ENCODE measurements around the gene MICALL1.

Gene MICALL1

DNA sequence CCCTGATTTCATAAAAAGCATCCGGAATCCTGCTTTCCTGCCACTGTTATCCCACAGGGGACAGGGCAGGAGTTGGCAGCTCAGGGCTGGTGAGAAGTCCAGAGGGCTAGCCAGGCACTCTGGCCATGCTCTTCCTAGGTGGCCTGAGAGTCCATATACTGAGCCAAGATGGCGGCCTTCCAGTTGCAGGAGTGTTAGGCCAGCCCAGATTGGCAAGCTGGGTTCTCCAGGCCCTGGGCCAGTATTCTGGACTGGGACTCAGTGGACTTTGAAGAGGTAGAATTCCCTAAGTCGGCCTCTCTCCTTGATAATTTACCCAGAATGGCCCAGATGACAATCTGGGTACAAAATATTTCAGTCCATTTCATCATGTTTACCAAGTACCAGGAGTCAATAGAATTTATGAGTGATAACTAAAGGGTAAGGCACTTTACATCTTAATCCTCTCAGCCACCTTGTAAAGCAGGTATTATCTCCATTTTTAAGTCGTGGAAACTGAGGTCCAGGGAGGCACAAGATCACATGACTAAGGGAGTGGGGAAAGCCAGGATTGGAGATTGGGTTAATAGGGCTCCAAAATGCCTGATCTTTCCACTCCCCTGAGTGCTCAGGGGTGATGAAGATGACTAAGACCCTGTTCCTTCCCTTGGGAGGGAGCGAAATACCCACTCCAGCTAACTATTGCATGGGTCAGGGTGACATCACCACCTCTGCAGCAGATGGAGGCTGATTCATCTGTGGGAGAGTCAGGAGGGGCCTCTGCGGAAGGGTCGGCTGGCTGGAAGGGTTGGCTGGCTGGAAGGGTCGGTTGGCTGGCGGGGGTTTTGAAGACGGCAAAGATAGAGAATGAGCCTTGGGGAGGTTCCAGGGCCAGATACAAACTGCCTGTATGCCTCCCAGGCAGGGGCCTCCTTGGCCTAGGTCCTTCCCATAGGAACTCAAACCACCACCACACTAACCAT is 1.2 kb upstream of the MICALL1 start:
- no peak for DNase-seq (ENCODE audit: low spot score)

DNA sequence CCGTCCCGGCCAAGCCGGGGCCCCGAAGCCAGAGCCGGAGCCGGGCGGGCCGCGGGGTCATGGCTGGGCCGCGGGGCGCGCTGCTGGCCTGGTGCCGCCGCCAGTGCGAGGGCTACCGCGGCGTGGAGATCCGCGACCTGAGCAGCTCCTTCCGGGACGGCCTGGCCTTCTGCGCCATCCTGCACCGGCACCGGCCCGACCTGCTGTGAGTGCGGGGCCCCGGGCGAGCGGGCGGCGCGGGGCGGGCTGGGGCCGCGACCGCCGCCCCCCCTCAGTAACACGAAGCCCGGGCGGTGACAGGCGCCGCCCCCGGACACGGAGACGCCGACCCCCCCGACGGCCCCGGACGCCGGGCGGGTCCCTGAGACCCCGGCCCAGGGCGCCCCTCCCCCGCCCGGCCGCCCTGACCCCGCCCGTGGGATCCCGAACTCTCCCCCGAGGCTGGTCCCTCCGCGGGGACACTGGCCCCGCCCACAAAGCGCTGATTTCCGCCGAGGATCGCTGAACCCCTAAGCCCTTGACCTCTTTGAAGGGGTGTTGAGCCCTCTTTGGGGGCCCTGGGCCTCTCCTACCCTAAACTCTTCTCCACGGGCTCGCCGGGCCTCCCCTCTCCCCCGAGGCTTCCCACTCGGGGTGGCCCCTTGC is 389 bp downstream of the MICALL1 start:
- DNase-seq (ENCODE audit: low spot score), result peak; percentile 70

DNA sequence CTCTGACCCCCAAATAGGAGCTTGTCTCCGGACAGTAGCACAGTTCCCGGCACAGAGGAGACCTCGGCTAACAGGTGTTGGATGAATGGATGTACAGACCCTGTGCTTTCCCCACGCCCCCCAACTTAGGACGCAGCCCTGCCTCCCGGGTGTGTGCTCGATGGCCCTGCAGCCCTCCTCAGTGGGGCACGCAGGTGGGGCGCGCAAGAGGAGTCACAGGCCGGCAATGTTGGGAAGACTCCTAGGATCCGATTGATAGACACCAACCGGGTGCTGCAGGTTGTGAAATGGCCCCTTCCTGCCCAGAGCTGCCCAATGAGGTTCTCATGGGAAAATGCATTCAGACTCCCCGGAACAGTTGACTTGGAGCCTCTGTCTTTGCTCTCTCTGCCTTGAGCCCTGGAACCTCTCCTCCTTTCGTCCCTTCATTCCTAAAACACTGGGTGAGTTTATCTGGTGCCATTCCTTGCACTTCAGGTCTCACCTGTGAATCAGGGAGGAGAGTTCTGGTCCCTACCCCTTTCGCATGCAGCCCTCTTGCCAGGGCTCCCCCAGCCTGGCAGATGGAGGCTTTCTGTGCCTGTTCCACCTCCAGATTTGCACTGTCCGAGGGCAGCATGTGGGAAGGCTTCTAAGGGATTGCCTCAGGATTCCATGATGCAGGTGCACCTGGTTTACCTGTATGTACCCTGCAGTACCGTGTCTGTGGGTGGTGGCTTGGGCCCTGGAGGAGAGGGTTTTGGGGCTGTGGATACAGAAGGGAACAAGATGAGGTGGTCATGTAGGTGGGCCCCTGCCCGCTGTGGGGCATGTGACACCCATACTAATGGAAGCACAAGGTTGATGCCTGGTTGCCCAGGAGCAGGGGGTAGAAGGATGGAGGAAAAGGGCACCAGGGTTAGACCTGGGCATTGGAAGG is 1.2 kb downstream of the MICALL1 start:
- DNase-seq (ENCODE audit: low spot score), result no peak

DNA sequence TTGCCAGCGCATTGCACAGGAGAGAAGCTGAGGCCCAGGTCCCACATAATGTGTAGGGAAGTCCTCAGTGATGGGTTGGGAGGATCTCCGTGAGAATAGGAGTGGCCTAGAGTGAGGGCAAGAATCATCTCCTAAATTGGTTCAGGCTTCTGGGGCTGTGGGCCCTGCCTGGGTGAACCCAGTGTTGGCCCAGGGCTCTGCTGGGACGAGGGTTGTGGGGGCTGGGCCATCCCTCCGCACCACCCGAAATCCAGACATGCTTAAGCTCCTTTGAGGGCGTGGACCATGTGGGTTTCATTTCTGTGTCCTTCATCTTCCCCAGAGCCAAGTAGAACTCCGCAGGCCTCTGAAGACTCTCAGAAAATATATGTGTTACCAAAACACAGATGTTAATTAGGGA is 3.7 kb downstream of the MICALL1 start:
- no peak for DNase-seq (ENCODE audit: low spot score)

DNA sequence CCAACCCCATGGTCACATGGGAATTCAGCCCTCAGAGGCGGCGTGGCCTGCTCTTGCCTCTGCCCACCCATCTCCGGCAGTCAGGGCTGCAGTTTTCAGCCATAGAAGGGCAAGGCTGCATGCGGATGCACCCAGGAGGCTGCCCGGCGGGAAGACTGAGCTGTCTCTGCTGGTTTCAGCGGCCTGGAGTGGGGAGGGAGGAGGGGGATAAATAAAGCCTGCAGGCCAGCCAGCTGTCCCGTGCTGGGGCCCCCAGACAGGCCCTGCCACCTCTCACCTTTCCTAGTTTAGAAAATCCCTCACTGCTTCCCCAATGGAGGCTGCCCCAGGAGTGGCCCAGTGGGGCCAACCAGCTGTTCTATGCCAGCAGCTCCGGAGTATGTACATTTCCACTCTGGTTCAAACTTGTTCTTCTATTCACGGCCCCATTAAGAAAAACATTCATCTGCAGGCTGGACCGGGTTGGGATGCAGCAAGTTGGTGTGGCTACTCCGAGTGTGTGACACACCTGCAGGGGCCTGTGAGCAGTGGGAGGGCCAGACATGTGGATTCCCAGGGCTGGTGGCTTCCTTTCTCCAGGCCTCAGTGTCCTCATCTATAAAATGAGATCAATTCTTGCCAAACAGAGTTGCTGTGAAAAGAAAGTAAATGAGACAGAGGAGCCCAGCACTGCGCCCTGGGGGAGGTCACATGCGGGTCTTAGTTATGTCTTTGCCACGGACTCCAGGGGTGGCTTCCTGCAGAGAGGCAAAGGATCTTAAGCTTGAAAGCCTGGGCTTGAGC is 5.0 kb downstream of the MICALL1 start:
- DNase-seq (ENCODE audit: low spot score), result no peak

DNA sequence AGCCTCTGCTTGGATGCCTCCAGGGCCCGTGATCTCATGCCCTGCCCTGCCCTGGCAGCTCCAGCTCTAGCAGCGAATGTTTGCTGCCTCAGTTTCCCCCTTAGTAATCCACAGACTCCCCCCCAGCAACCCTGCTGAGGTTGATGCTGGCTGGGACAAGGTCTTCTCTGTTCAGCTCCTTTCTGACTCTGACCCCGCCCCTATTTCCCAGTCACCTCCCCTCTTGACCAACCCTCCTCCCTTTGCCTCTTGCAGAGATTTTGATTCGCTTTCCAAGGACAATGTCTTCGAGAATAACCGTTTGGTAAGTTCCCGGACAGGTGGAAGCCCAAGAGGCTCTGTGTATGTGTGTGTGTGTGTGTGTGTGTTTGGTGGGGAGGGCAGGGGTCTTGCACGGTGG is 5.6 kb downstream of the MICALL1 start:
- no peak for DNase-seq (ENCODE audit: low spot score)

DNA sequence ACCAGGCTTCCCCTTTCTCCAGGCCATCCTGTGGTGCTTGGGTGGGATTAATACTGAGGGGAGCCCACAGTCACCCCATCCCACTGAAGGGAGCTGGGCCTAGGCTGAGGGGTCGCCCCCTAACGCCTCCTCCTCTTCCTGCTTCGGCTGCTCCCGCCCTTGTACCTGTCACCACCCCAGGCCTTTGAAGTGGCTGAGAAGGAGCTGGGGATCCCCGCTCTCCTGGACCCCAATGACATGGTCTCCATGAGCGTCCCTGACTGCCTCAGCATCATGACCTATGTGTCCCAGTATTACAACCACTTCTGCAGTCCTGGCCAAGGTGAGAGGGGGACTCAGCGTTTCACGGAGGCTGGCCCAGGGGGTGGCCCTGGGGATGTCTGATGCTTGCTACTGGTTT is 6.1 kb downstream of the MICALL1 start:
- DNase-seq (ENCODE audit: low spot score), result no peak

DNA sequence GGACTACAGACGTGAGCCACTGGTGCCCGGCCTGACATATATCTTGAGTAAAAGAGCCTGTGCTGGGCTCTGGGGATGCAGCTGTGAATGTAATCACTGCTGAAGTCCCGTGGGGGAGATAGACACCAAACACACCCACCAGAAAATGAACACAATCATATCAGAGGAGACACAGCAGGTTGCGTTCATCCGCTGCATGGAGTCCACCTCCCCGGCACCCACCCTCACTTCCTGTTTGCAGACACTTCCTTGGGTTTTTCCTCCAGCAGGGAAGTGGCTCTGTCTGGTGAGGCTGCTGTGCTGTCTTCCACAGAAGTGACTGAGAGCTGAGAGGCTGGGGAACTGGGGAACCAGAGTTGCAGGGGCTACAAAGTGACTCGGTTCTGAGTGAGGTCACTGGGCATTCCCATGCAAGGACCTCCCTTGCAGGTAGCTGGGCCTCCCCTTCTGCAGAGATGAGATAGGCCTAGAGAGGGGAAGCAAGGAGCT is 7.2 kb downstream of the MICALL1 start:
- no peak for DNase-seq (ENCODE audit: low spot score)

DNA sequence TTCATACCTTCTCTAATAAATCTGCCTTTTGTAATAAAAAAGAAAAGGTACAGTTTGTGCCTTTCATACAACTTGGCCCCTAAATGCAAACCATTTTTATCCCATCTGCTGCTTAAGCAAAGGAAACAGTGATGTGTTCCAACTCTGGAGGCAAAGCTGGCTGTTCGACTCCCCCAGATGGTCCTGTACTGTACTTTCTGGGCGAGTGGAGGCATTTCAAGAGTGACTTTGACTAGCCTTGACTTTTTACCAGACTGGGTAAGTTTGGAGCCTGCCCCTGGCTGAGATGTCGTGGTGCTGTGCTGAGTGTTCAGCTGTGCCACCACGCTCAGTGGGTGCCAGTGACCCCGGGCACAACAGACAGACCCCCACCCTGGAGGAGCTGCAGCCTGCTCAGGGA is 10.2 kb downstream of the MICALL1 start:
- no peak for DNase-seq (ENCODE audit: low spot score)

DNA sequence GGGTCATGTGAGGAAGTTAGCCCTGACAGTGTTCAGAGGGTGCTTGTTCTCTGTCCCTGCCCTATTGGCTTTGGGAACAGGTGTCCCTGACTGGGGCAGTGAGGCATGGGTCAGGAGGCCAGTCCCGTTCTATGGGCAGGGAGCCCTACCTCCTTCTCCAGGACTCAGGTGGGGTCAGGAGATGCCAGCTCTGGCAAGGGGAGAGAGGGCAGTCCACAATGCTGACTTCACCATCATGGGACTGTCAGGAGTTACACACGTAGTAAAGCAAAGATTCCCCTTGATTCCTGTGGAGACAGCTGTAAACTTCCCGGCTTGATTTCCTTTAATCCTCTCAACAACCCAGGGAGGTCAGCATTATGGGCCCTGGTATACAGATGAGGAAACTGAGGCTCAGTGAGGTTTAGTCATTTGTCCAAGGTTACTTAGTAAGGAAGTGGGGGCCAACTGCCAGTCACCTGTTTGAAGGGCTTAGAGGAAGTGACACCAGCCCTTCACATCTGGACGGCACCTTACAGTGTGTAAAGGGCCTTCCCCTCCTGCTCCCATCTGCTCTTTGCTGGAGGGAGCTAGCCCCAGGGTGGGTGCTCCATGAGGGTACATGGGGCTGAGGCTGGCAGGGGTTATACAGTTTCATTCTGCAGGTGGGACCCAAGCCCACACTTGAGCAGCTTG is 11.9 kb downstream of the MICALL1 start:
- DNase-seq (ENCODE audit: low spot score), result no peak

DNA sequence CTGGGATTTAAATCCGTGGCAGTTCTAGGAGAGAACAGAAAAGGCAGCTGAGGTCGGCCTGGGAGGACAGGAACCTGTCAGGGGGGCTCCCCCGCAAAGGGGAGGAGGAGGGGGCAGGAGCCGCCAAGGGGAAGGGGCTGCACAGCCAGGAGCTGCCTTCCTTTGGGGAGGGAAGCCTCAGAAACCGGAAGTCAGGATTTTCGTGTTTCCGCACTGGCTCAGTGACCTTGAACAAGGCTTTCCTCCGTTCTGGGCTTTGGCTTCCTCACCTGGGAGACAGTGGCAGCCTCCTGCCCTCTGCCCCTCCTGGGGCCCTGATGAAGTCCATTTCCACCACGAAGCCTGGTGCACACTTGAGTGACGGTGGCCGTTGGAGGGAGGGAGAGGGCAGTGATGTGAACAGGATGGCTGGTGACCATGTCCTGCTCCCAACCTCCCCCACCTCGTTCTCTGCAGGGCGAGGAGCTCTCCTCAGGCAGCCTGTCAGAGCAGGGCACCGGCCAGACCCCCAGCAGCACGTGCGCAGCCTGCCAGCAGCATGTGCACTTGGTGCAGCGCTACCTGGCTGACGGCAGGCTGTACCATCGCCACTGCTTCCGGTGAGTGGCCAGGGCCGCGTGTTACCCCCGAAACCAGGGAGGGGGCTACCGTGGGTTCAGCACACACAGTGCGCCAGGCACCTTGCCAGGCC is 12.6 kb downstream of the MICALL1 start:
- DNase-seq (ENCODE audit: low spot score), result no peak

DNA sequence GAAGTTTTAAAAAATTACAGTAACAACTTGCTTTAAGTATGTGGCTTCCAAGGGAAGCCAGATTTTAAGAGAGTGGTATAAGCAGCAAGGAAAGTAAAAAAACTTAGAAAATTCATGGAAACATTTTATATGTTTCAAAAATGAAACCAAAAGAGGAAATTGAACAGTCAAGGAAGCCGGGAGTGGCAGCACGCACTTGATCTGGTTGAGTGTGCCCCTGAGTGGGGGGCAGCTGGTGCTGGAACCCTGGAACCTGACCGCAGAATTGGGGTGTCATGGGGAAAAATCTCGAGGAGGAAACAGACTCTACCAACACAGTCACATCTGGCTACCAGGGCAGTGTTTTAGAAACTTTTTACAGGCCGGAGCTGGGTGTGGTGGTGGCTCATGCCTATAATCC is 14.0 kb downstream of the MICALL1 start:
- DNase-seq (ENCODE audit: low spot score), result no peak

DNA sequence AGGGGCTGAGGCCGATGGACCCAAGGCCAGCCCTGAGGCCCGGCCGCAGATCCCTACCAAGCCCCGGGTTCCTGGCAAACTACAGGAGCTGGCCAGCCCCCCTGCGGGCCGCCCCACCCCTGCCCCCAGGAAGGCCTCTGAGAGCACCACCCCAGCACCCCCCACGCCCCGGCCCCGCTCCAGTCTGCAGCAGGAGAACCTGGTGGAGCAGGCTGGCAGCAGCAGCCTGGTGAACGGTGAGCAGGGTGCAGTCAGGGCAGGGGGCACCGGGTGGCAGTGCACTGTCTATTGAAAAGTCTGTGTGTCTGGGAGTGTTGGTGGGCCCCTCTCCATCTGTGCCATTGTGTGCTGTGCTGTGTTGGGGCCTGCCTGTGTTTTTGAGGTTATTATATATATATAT is 16.1 kb downstream of the MICALL1 start:
- DNase-seq (ENCODE audit: low spot score), result no peak

DNA sequence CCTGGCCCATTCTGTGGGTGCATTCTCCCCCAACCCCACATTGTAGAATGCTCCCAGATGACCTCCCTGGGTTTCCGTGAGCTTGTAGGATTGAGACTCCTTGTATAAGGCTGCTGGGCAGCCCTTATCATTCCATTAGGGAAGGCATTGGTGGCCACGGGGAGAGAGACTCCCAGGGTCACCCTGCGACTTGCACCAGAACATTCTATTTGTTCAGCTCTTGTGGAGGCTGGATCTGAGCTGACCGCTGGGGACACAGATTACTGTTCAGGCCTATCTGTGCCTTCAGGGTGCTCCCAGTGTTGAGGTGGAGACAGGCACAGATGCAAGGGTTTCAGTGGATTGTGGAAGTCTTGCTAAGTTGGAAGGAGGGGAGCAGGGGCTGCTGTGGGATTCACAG is 17.8 kb downstream of the MICALL1 start:
- no peak for DNase-seq (ENCODE audit: low spot score)

DNA sequence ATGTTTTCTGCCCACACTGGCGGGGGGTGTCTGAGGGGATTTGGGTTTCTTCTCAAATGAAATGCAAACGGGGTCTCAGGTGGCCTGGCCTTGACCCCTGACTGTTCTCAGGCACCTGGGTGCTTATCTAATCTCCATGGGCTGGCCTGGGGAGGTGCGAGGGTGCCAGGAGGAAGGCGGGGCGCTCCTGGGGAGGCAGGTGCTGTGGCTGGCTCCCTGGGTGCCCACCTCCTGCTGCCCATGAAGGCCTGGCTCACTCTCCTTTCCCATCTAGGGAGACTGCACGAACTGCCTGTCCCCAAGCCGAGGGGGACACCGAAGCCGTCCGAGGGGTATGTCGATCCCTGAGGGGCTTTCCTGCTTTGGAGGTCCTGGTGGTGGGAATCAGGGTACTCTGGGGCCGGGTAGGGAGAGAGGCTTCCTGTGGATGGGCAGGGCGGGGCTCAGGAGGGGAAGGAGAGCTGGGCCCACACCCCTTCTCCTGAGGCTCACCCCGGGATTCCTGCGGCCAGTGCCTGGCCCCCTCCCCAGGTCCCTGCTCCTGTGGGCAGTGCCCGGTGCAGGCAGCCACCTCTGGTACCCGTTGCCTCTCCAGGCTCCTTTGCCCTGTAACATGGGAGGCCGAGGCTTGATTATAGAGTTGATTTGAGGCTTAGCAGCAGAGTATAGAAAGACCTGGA is 18.4 kb downstream of the MICALL1 start:
- DNase-seq (ENCODE audit: low spot score), result no peak

DNA sequence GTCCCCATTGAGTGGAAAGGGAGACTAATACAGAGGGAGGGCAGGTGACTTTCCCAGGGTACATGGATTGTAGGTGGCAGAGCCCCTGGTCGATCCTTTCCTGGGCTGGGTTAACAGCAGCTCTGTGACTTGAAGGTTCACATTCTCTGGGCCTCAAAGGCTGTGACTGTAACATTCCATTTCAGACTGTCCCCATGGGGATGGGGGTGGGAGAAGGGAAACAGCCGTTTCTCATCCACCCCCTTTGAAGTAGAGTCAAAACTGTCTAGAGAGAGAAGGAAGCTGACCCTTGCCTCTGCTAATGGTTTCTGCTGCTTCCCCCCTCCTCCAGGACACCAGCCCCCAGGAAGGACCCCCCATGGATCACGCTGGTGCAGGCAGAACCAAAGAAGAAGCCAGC is 19.2 kb downstream of the MICALL1 start:
- no peak for DNase-seq (ENCODE audit: low spot score)

DNA sequence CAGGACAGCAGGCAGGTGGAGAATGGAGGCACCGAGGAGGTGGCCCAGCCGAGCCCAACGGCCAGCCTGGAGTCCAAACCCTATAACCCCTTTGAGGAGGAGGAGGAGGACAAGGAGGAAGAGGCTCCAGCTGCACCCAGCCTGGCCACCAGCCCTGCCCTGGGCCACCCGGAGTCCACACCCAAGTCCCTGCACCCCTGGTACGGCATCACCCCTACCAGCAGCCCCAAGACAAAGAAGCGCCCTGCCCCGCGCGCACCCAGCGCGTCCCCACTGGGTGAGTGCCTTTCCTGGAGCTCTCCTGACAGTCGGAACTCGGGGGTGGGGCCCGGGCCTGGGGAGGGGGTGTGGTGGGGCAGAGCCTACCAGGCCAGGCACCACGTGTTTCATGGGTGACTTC is 19.7 kb downstream of the MICALL1 start:
- no peak for DNase-seq (ENCODE audit: low spot score)

DNA sequence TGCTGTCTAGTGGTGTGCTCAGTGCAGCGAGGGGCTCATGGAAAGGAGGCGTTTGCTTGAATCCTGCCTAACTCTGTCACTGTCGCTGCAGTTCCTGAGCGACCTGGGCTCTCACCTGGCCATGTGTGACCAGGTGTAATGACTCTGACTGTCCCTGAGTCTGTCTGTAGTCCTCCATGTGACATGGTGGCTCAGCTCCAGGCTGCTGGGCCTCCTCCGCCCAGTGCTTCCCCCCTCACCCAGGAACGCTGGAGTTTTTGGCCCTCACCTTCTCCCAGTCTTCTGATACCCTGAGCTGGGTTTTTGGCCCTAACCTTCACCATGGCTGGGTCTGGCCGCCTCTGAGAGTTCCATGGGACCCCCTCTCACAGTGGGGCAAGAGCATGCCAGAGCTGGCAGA is 20.3 kb downstream of the MICALL1 start:
- DNase-seq (ENCODE audit: low spot score), result no peak

DNA sequence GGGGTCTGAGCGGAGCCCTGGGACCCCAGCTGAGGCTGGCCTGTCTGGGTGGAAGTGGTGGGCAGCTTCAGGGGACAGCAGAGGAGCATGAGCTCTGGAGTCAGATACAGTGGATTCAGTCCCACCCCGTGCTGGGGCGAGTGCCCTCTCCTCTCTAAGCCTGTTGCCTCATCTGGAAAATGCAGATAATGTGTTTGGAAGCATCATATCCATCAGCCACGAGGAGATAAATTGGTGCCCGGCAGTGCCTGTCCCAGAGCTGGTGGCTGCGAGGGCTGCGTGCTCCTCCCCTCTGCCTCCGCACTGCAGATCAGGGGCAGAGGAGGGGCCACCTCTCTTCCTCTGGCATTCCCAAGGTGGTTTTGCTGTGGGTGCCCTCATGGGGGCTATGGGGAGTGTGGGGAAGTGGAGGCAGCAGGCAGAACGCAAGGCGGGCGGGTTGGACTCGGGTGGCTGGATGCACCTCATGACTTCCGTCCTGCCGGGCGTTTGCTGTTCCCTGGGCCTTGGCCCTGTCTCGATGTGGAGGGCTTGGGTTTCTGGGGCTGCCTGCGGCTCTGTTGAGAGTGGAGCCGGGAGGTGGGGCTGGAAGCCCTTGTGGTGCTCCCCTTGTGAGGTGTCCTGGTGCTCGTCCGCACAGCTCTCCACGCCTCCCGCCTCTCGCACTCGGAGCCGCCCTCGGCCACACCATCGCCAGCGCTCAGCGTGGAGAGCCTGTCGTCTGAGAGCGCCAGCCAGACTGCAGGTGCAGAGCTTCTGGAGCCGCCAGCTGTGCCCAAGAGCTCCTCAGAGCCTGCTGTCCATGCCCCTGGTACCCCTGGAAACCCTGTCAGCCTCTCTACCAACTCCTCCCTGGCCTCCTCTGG is 20.9 kb downstream of the MICALL1 start:
- DNase-seq (ENCODE audit: low spot score), result no peak
